ENCODE data around the gene BCAP31.

- TF ChIP-seq CTCF (conservative IDR thresholded peaks at IDR 0.05; ENCODE audit: low read length) (no peak), EZH2phosphoT487 (IDR thresholded peaks at IDR 0.05; ENCODE audit: borderline replicate concordance, low read depth, low read length) (no peak)
Measured at GRCh38 chrX:153770601-153771414, 46.6 kb upstream of the BCAP31 start.

Measured in OCI-LY7 (cell line).